IPS-15b (cell line): Measurements from ENCODE around the gene CENPM.

Experiments used
- H3K27me3 ChIP-seq: one replicate; pipeline ENCODE4 v1.6.1; 2013; ENCODE audit warnings: low read length; ENCODE audit not compliant: control insufficient read depth, insufficient read depth
- H3K36me3 ChIP-seq: one replicate; pipeline ENCODE4 v1.6.1; 2013; ENCODE audit warnings: low read length; ENCODE audit not compliant: control insufficient read depth, insufficient read depth
- H3K4me1 ChIP-seq: one replicate; pipeline ENCODE4 v1.6.1; 2013; ENCODE audit warnings: mild to moderate bottlenecking, low read length; ENCODE audit not compliant: control insufficient read depth, insufficient read depth
- H3K4me3 ChIP-seq: one replicate; pipeline ENCODE4 v1.5.1; 2013; ENCODE audit warnings: low read depth, low read length
- H3K9ac ChIP-seq: one replicate; pipeline ENCODE4 v1.6.1; 2013; ENCODE audit warnings: low read depth, mild to moderate bottlenecking, low read length
- H3K9me3 ChIP-seq: one replicate; pipeline ENCODE4 v1.6.1; 2013; ENCODE audit warnings: mild to moderate bottlenecking, low read length; ENCODE audit not compliant: control insufficient read depth, insufficient read depth

The CENPM gene

GRCh38 chr22:41907436-41908401 lies 39.2 kb downstream of the CENPM start:
- Histone ChIP-seq H3K4me1 (no peaks in the 10 kb centered on the region), H3K9me3 (no peaks in the 10 kb centered on the region), H3K36me3 (peaks cover 29% of the 10 kb centered on the region), H3K4me3 (no peak overlapping the region), H3K27me3 (peaks cover 45% of the 10 kb centered on the region), H3K9ac (no peak overlapping the region)

- Histone ChIP-seq H3K9ac (no peak overlapping the region), H3K4me3 (no peak overlapping the region), H3K4me1 (no peaks in the 10 kb centered on the region), H3K9me3 (no peaks in the 10 kb centered on the region), H3K27me3 (peaks cover 36% of the 10 kb centered on the region), H3K36me3 (peaks cover 38% of the 10 kb centered on the region)
Measured at GRCh38 chr22:41906822-41907221, 40.1 kb downstream of the CENPM start.

- Histone ChIP-seq H3K36me3 (peaks cover 47% of the 10 kb centered on the region), H3K9me3 (no peaks in the 10 kb centered on the region), H3K4me1 (no peaks in the 10 kb centered on the region), H3K27me3 (peaks cover 23% of the 10 kb centered on the region), H3K9ac (no peak overlapping the region), H3K4me3 (no peak overlapping the region)
Measured at GRCh38 chr22:41905411-41906202, 41.3 kb downstream of the CENPM start.

DNA sequence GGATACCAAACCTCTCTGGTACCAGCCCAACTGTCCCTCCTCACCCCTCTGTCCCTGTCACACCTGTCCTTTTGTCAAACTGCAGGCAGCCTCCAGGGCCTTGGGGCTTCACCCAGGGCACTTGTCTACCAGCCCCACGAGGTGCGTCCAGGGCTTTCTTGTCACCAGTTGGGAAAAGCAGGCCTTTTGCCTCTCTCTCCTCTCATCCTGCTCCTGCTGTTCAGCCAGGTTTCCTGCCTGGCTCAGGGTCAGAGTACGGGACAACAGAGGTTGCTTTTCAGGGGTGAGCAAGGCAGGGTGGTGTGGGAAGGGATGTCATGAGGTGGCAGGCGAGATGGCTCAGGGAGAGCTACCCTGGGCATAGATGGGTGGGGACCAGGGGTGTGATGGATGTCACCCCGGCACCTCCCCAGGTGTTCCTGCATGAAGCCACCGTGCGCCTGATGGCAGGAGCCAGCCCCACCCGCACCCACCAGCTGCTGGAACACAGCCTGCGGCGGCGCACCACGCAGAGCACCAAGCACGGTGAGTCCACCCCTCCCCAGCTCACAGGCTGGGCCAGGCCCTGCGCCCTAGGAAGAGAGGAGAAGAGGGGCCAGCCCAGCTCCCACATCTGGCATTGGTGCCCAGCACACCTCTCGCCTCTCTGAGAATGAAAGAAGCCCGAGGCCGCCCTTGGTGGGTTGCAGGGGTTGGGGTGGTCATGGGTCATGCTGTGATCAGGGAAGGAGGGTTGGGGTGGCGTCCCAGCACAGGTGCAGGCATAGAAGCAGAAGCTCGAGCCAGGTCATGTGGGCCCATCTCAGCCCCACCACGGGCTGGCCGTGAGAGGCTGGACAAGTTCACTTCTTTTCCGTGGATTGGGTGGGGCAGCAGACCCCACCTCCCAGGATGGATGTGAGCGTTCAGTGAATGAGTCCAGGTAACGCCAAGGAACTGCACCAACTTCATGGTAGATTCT lies 42.2 kb downstream of the CENPM start:
- H3K9me3 ChIP-seq: no peaks in the 10 kb centered on the region
- H3K9ac ChIP-seq: no peak overlapping the region
- no peak overlapping the region for H3K4me3 ChIP-seq
- H3K4me1 ChIP-seq: no peaks in the 10 kb centered on the region
- peaks cover 55% of the 10 kb centered on the region for H3K36me3 ChIP-seq
- H3K27me3 ChIP-seq: peaks cover 19% of the 10 kb centered on the region

GRCh38 chr22:41902932-41903421 lies 44.0 kb downstream of the CENPM start:
- peaks cover 4% of the 10 kb centered on the region for H3K27me3 ChIP-seq
- peaks cover 72% of the 10 kb centered on the region for H3K36me3 ChIP-seq
- H3K9me3 ChIP-seq: no peaks in the 10 kb centered on the region
- no peaks in the 10 kb centered on the region for H3K4me1 ChIP-seq
- no peak overlapping the region for H3K4me3 ChIP-seq
- no peak overlapping the region for H3K9ac ChIP-seq

DNA sequence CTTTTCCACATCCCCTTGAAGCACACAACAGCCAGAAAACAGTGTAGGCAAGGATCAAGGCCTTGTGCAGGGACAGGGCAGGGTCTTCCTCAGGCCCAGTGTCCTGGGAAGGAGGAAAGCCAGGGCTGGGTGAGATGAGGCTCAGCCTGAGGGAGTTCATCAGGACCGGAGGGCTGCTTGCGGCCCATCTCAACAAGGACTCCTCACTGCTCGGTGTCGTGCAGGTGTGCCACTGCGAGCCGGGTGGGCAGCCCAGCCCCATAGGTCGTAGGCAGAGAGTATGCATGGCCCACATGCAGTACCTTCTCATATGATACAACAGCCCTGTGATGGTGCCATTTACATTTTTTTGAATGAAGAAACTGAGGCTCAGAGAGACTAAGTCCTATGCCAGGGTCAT lies 44.9 kb downstream of the CENPM start:
- no peaks in the 10 kb centered on the region for H3K4me1 ChIP-seq
- no peak overlapping the region for H3K4me3 ChIP-seq
- H3K27me3 ChIP-seq: no peaks in the 10 kb centered on the region
- no peaks in the 10 kb centered on the region for H3K9me3 ChIP-seq
- no peak overlapping the region for H3K9ac ChIP-seq
- H3K36me3 ChIP-seq: peaks cover 77% of the 10 kb centered on the region

GRCh38 chr22:41900652-41901312 lies 46.2 kb downstream of the CENPM start:
- Histone ChIP-seq H3K36me3 (peaks cover 80% of the 10 kb centered on the region), H3K27me3 (no peaks in the 10 kb centered on the region), H3K9ac (no peak overlapping the region), H3K9me3 (no peaks in the 10 kb centered on the region), H3K4me3 (no peak overlapping the region), H3K4me1 (no peaks in the 10 kb centered on the region)

DNA sequence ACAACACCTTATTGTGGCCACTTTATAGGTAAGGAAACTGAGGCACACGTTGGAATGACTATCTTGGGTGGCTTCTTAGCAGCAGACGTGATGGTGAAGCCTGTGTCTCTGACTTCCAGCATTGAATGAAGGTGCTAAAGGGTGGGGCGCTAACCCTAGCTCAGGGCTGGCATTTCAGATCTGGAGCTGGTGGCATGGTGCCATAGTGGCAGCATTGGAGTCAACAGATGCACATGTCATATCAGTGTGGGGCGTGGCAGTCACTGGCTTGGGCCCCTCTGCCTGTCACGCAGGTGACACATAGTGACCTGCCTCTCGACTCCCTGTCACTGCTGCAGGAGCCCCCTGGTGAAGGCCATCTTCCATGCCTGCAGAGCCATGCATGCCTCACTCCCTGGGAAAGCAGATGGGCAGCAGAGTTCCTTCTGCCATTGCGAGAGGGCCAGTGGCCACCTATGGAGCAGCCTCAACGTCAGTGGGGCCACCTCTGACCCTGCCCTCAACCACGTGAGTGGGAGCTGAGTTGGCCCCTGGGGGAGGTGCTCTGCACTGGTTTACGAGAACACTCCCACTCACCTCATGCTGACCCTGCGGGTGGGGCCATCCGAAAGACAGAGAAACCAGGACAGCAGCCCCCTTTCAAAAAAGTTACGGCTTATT lies 46.8 kb downstream of the CENPM start:
- no peaks in the 10 kb centered on the region for H3K9me3 ChIP-seq
- peaks cover 78% of the 10 kb centered on the region for H3K36me3 ChIP-seq
- H3K27me3 ChIP-seq: no peaks in the 10 kb centered on the region
- H3K4me1 ChIP-seq: no peaks in the 10 kb centered on the region
- no peak overlapping the region for H3K4me3 ChIP-seq
- H3K9ac ChIP-seq: no peak overlapping the region

DNA sequence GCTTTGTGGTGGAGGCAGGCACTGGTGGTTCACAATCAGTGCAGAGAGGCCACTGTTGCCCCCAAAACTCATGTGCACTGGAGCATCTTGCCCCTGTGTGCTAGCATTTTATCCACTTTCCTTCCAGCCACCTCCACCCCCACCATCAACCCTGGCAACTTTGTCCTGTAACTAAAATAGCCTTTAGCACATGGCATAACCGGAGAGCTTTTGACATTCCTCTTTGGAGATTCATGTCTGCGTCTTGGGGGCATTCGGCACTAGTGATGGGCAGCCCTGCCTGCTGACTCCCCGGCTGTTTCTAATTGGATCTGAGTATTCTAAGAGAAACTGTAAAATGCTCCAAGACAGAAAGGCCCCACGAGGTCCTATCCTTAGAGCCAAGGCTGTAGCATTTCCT lies 47.8 kb downstream of the CENPM start:
- Histone ChIP-seq H3K9ac (no peak overlapping the region), H3K4me3 (no peak overlapping the region), H3K9me3 (no peaks in the 10 kb centered on the region), H3K27me3 (no peaks in the 10 kb centered on the region), H3K36me3 (peaks cover 68% of the 10 kb centered on the region), H3K4me1 (no peaks in the 10 kb centered on the region)

- Histone ChIP-seq H3K9ac (no peak overlapping the region), H3K27me3 (no peaks in the 10 kb centered on the region), H3K4me3 (no peak overlapping the region), H3K36me3 (peaks cover 67% of the 10 kb centered on the region), H3K9me3 (no peaks in the 10 kb centered on the region), H3K4me1 (no peaks in the 10 kb centered on the region)
Measured at GRCh38 chr22:41898645-41899044, 48.3 kb downstream of the CENPM start.
